Endothelial cell of umbilical vein (primary cell): Measurements from ENCODE around the gene UTS2R. TPM values are rescaled to one million over a fixed set of nuclear protein-coding genes. Genes with fewer than 3 reads are reported as not detected.

Experiments
- BruUV-seq: library from RNA; stranded (reverse); fragments of 400-500 nt; replicated peaks from 2 replicates; lab custom pipeline; 2021; lab: Mats Ljungman, UMichigan
- CTCF ChIA-PET: fragments of 300-600, 350-600 bp; sonication (Branson Sonifier 250); formaldehyde crosslinking; loops from one replicate; lab custom pipeline; 2021; ENCODE audit warnings: antibody characterized with exemption, inconsistent platforms; lab: Charles Lee
- POLR2A ChIA-PET: fragments of 300-600, 350-600 bp; sonication (Branson Sonifier 250); formaldehyde crosslinking; loops from one replicate; lab custom pipeline; 2021; ENCODE audit warnings: antibody characterized with exemption, inconsistent platforms; lab: Charles Lee
- DNase-seq: peaks from one replicate; pipeline ENCODE4 v3.0.0-alpha.2; 2011; ENCODE audit warnings: low read depth, low spot score
- FAIRE-seq: peaks from 2 replicates; lab custom pipeline; 2011; peaks lifted over from hg19 to GRCh38; lab: Jason Lieb, UNC
- H2AFZ ChIP-seq: 2 replicates; pipeline ENCODE4 v1.6.0; 2012; ENCODE audit warnings: low read depth, low read length, control low read depth, inconsistent platforms
- H3K27ac ChIP-seq: 2 replicates; pipeline ENCODE4 v1.5.1; 2011; ENCODE audit warnings: low read depth, mild to moderate bottlenecking, control low read depth, low read length, moderate library complexity; ENCODE audit not compliant: insufficient read depth
- H3K27me3 ChIP-seq, 2 experiments: 2 replicates each; pipeline versions ENCODE4 v1.6.0 to v1.6.1; 2011; ENCODE audit warnings: low read length in 2 of 2, mixed read lengths in 1 of 2; ENCODE audit not compliant: control insufficient read depth in 2 of 2, insufficient read depth in 2 of 2
- H3K36me3 ChIP-seq, 2 experiments: 2 replicates in 1 of 2; 3 replicates in 1 of 2; pipeline ENCODE4 v1.5.1; 2011; ENCODE audit warnings: low read length in 2 of 2, mild to moderate bottlenecking in 1 of 2, moderate library complexity in 1 of 2; ENCODE audit not compliant: control insufficient read depth in 2 of 2, insufficient read depth in 2 of 2; ENCODE audit errors: extremely low read depth in 1 of 2
- H3K4me1 ChIP-seq: 3 replicates; pipeline ENCODE4 v1.5.1; 2011; ENCODE audit warnings: mild to moderate bottlenecking, low read length; ENCODE audit not compliant: control insufficient read depth, insufficient read depth; ENCODE audit errors: extremely low read depth
- H3K4me2 ChIP-seq: 2 replicates; pipeline ENCODE4 v1.6.1; 2011; ENCODE audit warnings: low read length, control low read depth, mixed read lengths; ENCODE audit not compliant: insufficient read depth
- H3K4me3 ChIP-seq, 3 experiments: fragments of 200-600 bp in 1 of 3; sonication (generic), shearing (Covaris generic) in 1 of 3; replicated peaks in 1 of 3; 2 replicates each; pipeline ENCODE4 v1.5.1; 2011 to 2016; ENCODE audit warnings: control low read depth in 3 of 3, low read length in 3 of 3, mild to moderate bottlenecking in 2 of 3, inconsistent platforms in 1 of 3, low read depth in 1 of 3, moderate library complexity in 1 of 3; ENCODE audit not compliant: insufficient read depth in 1 of 3
- H3K79me2 ChIP-seq: 2 replicates; pipeline ENCODE4 v1.6.0; 2012; ENCODE audit warnings: low read length, inconsistent platforms; ENCODE audit not compliant: control insufficient read depth, insufficient read depth
- H3K9ac ChIP-seq: replicated peaks from 2 replicates; pipeline ENCODE3; 2011; ENCODE audit warnings: low read length, control low read depth; ENCODE audit not compliant: insufficient read depth; ENCODE audit errors: extremely low read depth
- H3K9me1 ChIP-seq: replicated peaks from 3 replicates; pipeline ENCODE4 v1.6.0; 2011; ENCODE audit warnings: mild to moderate bottlenecking, low read length; ENCODE audit not compliant: control insufficient read depth, insufficient read depth; ENCODE audit errors: extremely low read depth
- H3K9me3 ChIP-seq: replicated peaks from 2 replicates; pipeline ENCODE4 v1.5.1; 2012; ENCODE audit warnings: low read length, inconsistent platforms; ENCODE audit not compliant: control insufficient read depth, insufficient read depth
- H4K20me1 ChIP-seq: replicated peaks from 2 replicates; pipeline ENCODE3; 2011; ENCODE audit warnings: mild to moderate bottlenecking, low read length; ENCODE audit not compliant: control insufficient read depth, insufficient read depth; ENCODE audit errors: extremely low read depth
- EZH2 ChIP-seq: IDR thresholded peaks from 2 replicates; pipeline ENCODE4 v1.6.1; 2012; ENCODE audit warnings: borderline replicate concordance, low read depth, mild to moderate bottlenecking, moderate library complexity, low read length, inconsistent platforms; ENCODE audit not compliant: severe bottlenecking
- FOS ChIP-seq: IDR thresholded peaks from 2 replicates; pipeline ENCODE4 v1.6.1; 2011; ENCODE audit warnings: mild to moderate bottlenecking, low read length, moderate library complexity, borderline replicate concordance; ENCODE audit not compliant: insufficient read depth
- JUN ChIP-seq: IDR thresholded peaks from 2 replicates; pipeline ENCODE4 v1.6.1; 2011; ENCODE audit warnings: borderline replicate concordance, low read depth; ENCODE audit not compliant: insufficient read length, insufficient read depth
- POLR2A ChIP-seq: IDR thresholded peaks from 2 replicates; pipeline ENCODE4 v1.6.1; 2012; ENCODE audit warnings: low read depth, mild to moderate bottlenecking, control low read depth, low read length
- POLR2AphosphoS5 ChIP-seq: IDR thresholded peaks from 2 replicates; pipeline ENCODE4 v1.6.1; 2012; ENCODE audit warnings: low read depth, mild to moderate bottlenecking, control low read depth, low read length, moderate library complexity; ENCODE audit not compliant: insufficient read depth
- dilution Hi-C: fragments of 300-500 bp; cut with MboI; formaldehyde crosslinking; loops from one replicate; pipeline ENCODE4 v1.15.0; 2019; ENCODE audit warnings: low sequenced_read_pairs; ENCODE audit not compliant: extremely low pct_ligation_motif_present
- intact Hi-C: fragments of 100-400 bp; cut with micrococcal nuclease; formaldehyde crosslinking; loops from one replicate; pipeline ENCODE4 v1.10.0; 2022
- polyA plus RNA-seq, 4 experiments: library from polyadenylated mRNA; depleted of rRNA in 3 of 4; stranded (reverse) in 3 of 4; unstranded in 1 of 4; fragments of >200 nt; gene quantifications; 2 replicates each; pipeline versions ENCODE4 v1.2.1 to v1.2.3, GENCODE V29; 2011 to 2012; ENCODE audit warnings: missing spikeins in 1 of 4
- total RNA-seq: library from RNA; stranded (reverse); gene quantifications from 2 replicates; pipeline ENCODE4 v1.2.3, GENCODE V29; 2021
- TF ChIP-seq, protein P1 (sequence below), 2 donors: IDR thresholded peaks; 1 replicate in 1 of 2; 2 replicates in 1 of 2; pipeline ENCODE4 v1.5.1; 2011; ENCODE audit warnings: low read length in 2 of 2, mild to moderate bottlenecking in 2 of 2, moderate library complexity in 2 of 2, control low read depth in 1 of 2, inconsistent platforms in 1 of 2, low read depth in 1 of 2; ENCODE audit not compliant: insufficient read depth in 1 of 2; ENCODE audit errors: extremely low read depth in 1 of 2

Gene UTS2R
- total and polyA plus RNA-seq, 2 donors (not counting 3 experiments of a cell fraction or from before 2014, with no cell fraction given), result not detected

GRCh38 chr17:82321947-82322466 lies 49.6 kb upstream of the UTS2R start:
- no peaks in the 10 kb centered on the region for H3K4me1 ChIP-seq
- TF ChIP-seq FOS (no peak), JUN (no peak), POLR2AphosphoS5 (no peak), POLR2A (no peak), EZH2 (no peak)
- TF ChIP-seq, protein P1, sequence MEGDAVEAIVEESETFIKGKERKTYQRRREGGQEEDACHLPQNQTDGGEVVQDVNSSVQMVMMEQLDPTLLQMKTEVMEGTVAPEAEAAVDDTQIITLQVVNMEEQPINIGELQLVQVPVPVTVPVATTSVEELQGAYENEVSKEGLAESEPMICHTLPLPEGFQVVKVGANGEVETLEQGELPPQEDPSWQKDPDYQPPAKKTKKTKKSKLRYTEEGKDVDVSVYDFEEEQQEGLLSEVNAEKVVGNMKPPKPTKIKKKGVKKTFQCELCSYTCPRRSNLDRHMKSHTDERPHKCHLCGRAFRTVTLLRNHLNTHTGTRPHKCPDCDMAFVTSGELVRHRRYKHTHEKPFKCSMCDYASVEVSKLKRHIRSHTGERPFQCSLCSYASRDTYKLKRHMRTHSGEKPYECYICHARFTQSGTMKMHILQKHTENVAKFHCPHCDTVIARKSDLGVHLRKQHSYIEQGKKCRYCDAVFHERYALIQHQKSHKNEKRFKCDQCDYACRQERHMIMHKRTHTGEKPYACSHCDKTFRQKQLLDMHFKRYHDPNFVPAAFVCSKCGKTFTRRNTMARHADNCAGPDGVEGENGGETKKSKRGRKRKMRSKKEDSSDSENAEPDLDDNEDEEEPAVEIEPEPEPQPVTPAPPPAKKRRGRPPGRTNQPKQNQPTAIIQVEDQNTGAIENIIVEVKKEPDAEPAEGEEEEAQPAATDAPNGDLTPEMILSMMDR (IDR thresholded peaks at IDR 0.05; ENCODE audit: extremely low read depth in 1 of 2, insufficient read depth in 1 of 2, low read depth in 1 of 2, low read length in 2 of 2), result no peak
- H3K9ac ChIP-seq, result no peak overlapping the region
- H3K9me3 ChIP-seq, result no peaks in the 10 kb centered on the region
- no peaks in the 10 kb centered on the region for H3K79me2 ChIP-seq
- intact Hi-C loops, result loop anchor here (1.0 to 2.0 kb wide), 3 partner anchors 21 to 85 kb away; no protein-coding TSS in a partner anchor
- no peak overlapping the region for H3K27ac ChIP-seq
- no peaks in the 10 kb centered on the region for H4K20me1 ChIP-seq
- H3K27me3 ChIP-seq, result no peaks in the 10 kb centered on the region
- FAIRE-seq, result no peak
- H2AFZ ChIP-seq, result no peak overlapping the region
- H3K4me2 ChIP-seq, result no peak overlapping the region
- no peak overlapping the region for H3K4me3 ChIP-seq
- POLR2A ChIA-PET, result no interaction called here
- BruUV-seq, result no TSS peak
- dilution Hi-C loops, result no loop called here
- no peak for DNase-seq
- CTCF ChIA-PET, result interaction anchor here (0.6 to 2.5 kb wide), 10 partner anchors 8 to 291 kb away, joined by 3 to 26 read pairs (median 5); partner anchors contain the start of genes CSNK1D and SECTM1
- H3K36me3 ChIP-seq, result no peaks in the 10 kb centered on the region
- no peaks in the 10 kb centered on the region for H3K9me1 ChIP-seq
